GM15510 (cell line): Measurements from ENCODE around the gene QRICH1.

ENCODE experiments used
- POLR2A ChIP-seq: IDR thresholded peaks from 3 replicates; pipeline ENCODE4 v1.6.1; 2011; ENCODE audit warnings: borderline replicate concordance; ENCODE audit not compliant: insufficient read length; ENCODE audit errors: extremely low read depth

The QRICH1 gene

GRCh38 chr3:49028673-49029562 lies 65.0 kb downstream of the QRICH1 start, which contains the start of gene IMPDH2:
IMPDH2 (minus strand) TSS chr3:49029398; CDS start chr3:49029350, 48 bp downstream.
- peak; percentile 100 for TF ChIP-seq POLR2A

- peak; percentile 12 for TF ChIP-seq POLR2A
Observed at GRCh38 chr3:49028298-49028672, 65.6 kb downstream of the QRICH1 start.

- TF ChIP-seq POLR2A: no peak
Observed at GRCh38 chr3:49027634-49028033, 66.2 kb downstream of the QRICH1 start.

GRCh38 chr3:49026536-49026935 lies 67.3 kb downstream of the QRICH1 start:
- TF ChIP-seq POLR2A: peak; percentile 24

- TF ChIP-seq POLR2A: no peak
Observed at GRCh38 chr3:49025793-49026520, 67.9 kb downstream of the QRICH1 start.

GRCh38 chr3:49025005-49025792 lies 68.7 kb downstream of the QRICH1 start:
- peak; percentile 33 for TF ChIP-seq POLR2A

GRCh38 chr3:49024449-49024848 lies 69.4 kb downstream of the QRICH1 start:
- TF ChIP-seq POLR2A: no peak

GRCh38 chr3:49023775-49024174 lies 70.1 kb downstream of the QRICH1 start:
- TF ChIP-seq POLR2A: no peak

GRCh38 chr3:49022688-49023171 lies 71.1 kb downstream of the QRICH1 start:
- no peak for TF ChIP-seq POLR2A

- TF ChIP-seq POLR2A: peak; percentile 95
Observed at GRCh38 chr3:49021813-49022687, 71.8 kb downstream of the QRICH1 start, which contains the start of gene NDUFAF3. NDUFAF3 (plus strand) TSS chr3:49022121; CDS start chr3:49022145, 24 bp downstream.

GRCh38 chr3:49021213-49021812 lies 72.6 kb downstream of the QRICH1 start:
- TF ChIP-seq POLR2A: peak; percentile 100

GRCh38 chr3:49020330-49021212 lies 73.3 kb downstream of the QRICH1 start:
- TF ChIP-seq POLR2A: no peak

- TF ChIP-seq POLR2A: no peak
Observed at GRCh38 chr3:49019941-49020329, 73.9 kb downstream of the QRICH1 start.

GRCh38 chr3:49018707-49019006 lies 75.2 kb downstream of the QRICH1 start:
- no peak for TF ChIP-seq POLR2A
